RWPE2 (cell line): ENCODE results near the gene SPON1.

Experiments used
- ATAC-seq: fragments of 200-7000 bp; cut with Tn5 transposase; 3 replicates; pipeline ENCODE4 v1.9.1; 2021; ENCODE audit warnings: low read depth
- DNase-seq: peaks from one replicate; pipeline ENCODE4 v3.0.0-alpha.2; 2020; ENCODE audit warnings: low spot score
- H3K27ac ChIP-seq: fragments of 450-650 bp; 2 replicates; pipeline ENCODE4 v1.5.1; 2017; ENCODE audit warnings: mild to moderate bottlenecking; ENCODE audit not compliant: poor library complexity, severe bottlenecking
- H3K27me3 ChIP-seq: fragments of 250-450 bp; sonication (Bioruptor Pico); 2 replicates; pipeline ENCODE4 v1.5.1; 2021; ENCODE audit warnings: mild to moderate bottlenecking, moderate library complexity; ENCODE audit not compliant: insufficient read depth, poor library complexity, severe bottlenecking
- H3K36me3 ChIP-seq: fragments of 250-450 bp; sonication (Bioruptor Pico); 2 replicates; pipeline ENCODE4 v1.5.1; 2020; ENCODE audit warnings: low read depth, mild to moderate bottlenecking, moderate library complexity
- H3K4me1 ChIP-seq: fragments of 250-450 bp; sonication (Bioruptor Pico); 2 replicates; pipeline ENCODE4 v1.5.1; 2021; ENCODE audit warnings: mild to moderate bottlenecking, moderate library complexity; ENCODE audit not compliant: insufficient read depth, poor library complexity, severe bottlenecking
- H3K4me3 ChIP-seq: fragments of 250-450 bp; sonication (Bioruptor Pico); 2 replicates; pipeline ENCODE4 v1.5.1; 2021; ENCODE audit warnings: mild to moderate bottlenecking, moderate library complexity; ENCODE audit not compliant: severe bottlenecking
- H3K9me3 ChIP-seq: fragments of 250-450 bp; sonication (Bioruptor Pico); 2 replicates; pipeline ENCODE4 v1.5.1; 2021; ENCODE audit warnings: mild to moderate bottlenecking, moderate library complexity; ENCODE audit not compliant: severe bottlenecking
- TF ChIP-seq, protein P1 (sequence below): fragments of 450-650 bp; IDR thresholded peaks from one replicate; pipeline ENCODE4 v1.5.1; 2017; ENCODE audit warnings: mild to moderate bottlenecking, moderate library complexity; ENCODE audit not compliant: poor library complexity, severe bottlenecking

The SPON1 gene

DNA sequence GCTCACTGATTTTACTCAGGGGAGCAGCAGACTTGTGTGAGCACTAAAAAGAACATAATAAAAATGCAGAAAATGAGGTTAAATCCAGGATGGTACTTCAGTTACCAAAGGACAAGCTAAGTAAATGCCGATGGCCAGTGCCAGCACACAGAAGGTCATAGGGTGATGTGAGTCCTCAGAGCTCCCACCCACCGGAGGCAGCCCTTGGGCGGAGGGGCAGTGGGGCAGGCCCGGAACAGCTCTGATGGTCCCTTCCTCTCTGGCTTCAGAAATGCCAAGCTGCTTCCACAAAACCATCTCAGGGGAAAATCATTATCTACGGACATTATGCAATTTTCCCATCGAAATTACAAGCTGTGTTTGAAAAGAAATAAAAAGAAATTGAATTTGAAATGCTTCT lies 271.9 kb downstream of the SPON1 start:
- Histone ChIP-seq H3K4me3 (no peak overlapping the region), H3K27ac (no peak overlapping the region), H3K4me1 (no peaks in the 10 kb centered on the region), H3K36me3 (no peaks in the 10 kb centered on the region), H3K27me3 (peaks cover 33% of the 10 kb centered on the region), H3K9me3 (no peaks in the 10 kb centered on the region)
- TF ChIP-seq, protein P1, sequence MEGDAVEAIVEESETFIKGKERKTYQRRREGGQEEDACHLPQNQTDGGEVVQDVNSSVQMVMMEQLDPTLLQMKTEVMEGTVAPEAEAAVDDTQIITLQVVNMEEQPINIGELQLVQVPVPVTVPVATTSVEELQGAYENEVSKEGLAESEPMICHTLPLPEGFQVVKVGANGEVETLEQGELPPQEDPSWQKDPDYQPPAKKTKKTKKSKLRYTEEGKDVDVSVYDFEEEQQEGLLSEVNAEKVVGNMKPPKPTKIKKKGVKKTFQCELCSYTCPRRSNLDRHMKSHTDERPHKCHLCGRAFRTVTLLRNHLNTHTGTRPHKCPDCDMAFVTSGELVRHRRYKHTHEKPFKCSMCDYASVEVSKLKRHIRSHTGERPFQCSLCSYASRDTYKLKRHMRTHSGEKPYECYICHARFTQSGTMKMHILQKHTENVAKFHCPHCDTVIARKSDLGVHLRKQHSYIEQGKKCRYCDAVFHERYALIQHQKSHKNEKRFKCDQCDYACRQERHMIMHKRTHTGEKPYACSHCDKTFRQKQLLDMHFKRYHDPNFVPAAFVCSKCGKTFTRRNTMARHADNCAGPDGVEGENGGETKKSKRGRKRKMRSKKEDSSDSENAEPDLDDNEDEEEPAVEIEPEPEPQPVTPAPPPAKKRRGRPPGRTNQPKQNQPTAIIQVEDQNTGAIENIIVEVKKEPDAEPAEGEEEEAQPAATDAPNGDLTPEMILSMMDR, result no peak
- DNase-seq (no peak), ATAC-seq (no peak)

- no peaks in the 10 kb centered on the region for H3K4me1 ChIP-seq
- no peak for ATAC-seq
- H3K9me3 ChIP-seq, result no peaks in the 10 kb centered on the region
These were observed 273.2 kb downstream of the SPON1 start for GRCh38 chr11:14235701-14236100.

DNA sequence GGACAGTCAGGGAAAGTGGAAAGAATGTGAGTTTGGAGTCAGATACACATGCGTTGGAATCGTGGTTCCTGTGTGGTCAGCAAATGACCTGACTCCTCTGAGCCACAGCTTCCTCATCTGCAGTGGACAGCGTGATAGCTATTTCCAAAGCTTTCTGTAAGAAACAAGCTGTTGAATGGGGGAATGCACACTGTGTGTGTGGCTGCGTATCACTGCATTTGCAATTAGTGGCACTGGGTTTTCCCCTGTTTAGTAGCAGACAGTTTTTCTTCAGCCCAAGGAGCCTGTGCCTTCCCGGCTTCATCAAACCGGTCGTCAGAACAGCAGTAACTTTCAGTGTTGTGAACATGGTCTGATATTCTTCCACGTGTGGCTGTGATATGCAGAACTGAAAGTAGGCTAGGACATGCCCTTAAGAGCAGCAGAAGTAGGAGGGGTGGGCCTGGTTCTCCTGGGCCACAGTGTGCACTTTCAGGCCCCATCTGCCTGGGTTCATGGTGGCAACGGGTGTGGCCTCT lies 275.0 kb downstream of the SPON1 start:
- H3K9me3 ChIP-seq, result no peaks in the 10 kb centered on the region
- H3K4me1 ChIP-seq, result no peaks in the 10 kb centered on the region
- TF ChIP-seq, protein P1, result no peak
- DNase-seq (no peak), ATAC-seq (no peak)
- no peak overlapping the region for H3K27ac ChIP-seq
- no peak overlapping the region for H3K4me3 ChIP-seq
- H3K36me3 ChIP-seq, result no peaks in the 10 kb centered on the region
- peaks cover 25% of the 10 kb centered on the region for H3K27me3 ChIP-seq

More at GRCh38 chr11:14235701-14236100, 273.2 kb downstream of the SPON1 start:
- no peak overlapping the region for H3K4me3 ChIP-seq
- H3K27ac ChIP-seq, result no peak overlapping the region
- H3K36me3 ChIP-seq, result no peaks in the 10 kb centered on the region
- DNase-seq, result no peak
- TF ChIP-seq, protein P1, result no peak
- peaks cover 25% of the 10 kb centered on the region for H3K27me3 ChIP-seq

DNA sequence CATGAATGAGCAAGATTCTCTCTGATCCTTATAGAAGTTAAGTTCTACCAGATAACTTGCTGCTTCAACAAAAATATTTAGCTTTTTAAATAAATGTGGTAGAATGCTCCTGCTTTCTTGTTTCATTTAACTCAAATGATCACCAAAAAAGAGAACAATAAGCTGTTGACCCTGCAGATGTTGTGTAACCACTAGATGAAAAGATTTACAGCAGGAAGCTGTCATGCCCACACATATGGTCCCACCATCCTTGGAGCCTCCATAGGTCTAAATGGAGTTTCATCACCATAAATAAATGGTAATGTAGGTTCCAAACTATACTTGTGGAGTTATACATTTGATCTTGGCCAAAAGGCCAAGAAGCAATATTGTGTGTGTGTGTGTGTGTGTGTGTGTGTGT lies 277.7 kb downstream of the SPON1 start:
- no peak overlapping the region for H3K27ac ChIP-seq
- H3K36me3 ChIP-seq, result no peaks in the 10 kb centered on the region
- ATAC-seq (no peak), DNase-seq (no peak)
- peaks cover 25% of the 10 kb centered on the region for H3K27me3 ChIP-seq
- TF ChIP-seq, protein P1, result no peak
- no peak overlapping the region for H3K4me3 ChIP-seq
- no peaks in the 10 kb centered on the region for H3K4me1 ChIP-seq
- H3K9me3 ChIP-seq, result no peaks in the 10 kb centered on the region

- Histone ChIP-seq H3K27ac (no peak overlapping the region), H3K9me3 (no peaks in the 10 kb centered on the region)
These were observed 278.4 kb downstream of the SPON1 start for GRCh38 chr11:14240951-14241350.

More at GRCh38 chr11:14240951-14241350, 278.4 kb downstream of the SPON1 start:
- H3K4me1 ChIP-seq, result no peaks in the 10 kb centered on the region
- H3K36me3 ChIP-seq, result no peaks in the 10 kb centered on the region
- peaks cover 21% of the 10 kb centered on the region for H3K27me3 ChIP-seq
- TF ChIP-seq, protein P1, result no peak
- no peak overlapping the region for H3K4me3 ChIP-seq
- DNase-seq, result no peak
- ATAC-seq, result no peak
